Urothelium cell line (cell line): ENCODE results near the gene ACAD8.
A peak's percentile ranks its signal among the peaks of the same experiment; 100 is the strongest.

ENCODE experiments used
- DNase-seq: peaks from one replicate; pipeline ENCODE4 v3.0.0; 2011; ENCODE audit warnings: low spot score, mixed read lengths
- FAIRE-seq: peaks from 2 replicates; lab custom pipeline; 2011; peaks lifted over from hg19 to GRCh38; lab: Jason Lieb, UNC

The ACAD8 gene

GRCh38 chr11:134253188-134253993, at the start of gene ACAD8, which contains the start of gene THYN1:
Gene ACAD8 (plus strand): TSS chr11:134253568. CDS start chr11:134253601, 33 bp downstream.
Gene THYN1 (minus strand): TSS chr11:134253352. CDS start chr11:134252882, 470 bp downstream.
- no peak for FAIRE-seq
- peak; percentile 94 for DNase-seq

- no peak for FAIRE-seq
- DNase-seq, result no peak
Observed at GRCh38 chr11:134205729-134206128, 47.6 kb upstream of the ACAD8 start.

- no peak for DNase-seq
- FAIRE-seq, result no peak
Observed at GRCh38 chr11:134206185-134206584, 47.2 kb upstream of the ACAD8 start.

- no peak for FAIRE-seq
- no peak for DNase-seq
Observed at GRCh38 chr11:134207538-134208239, 45.7 kb upstream of the ACAD8 start.

GRCh38 chr11:134215836-134216235, 37.5 kb upstream of the ACAD8 start:
- DNase-seq (no peak), FAIRE-seq (no peak)

- no peak for FAIRE-seq
- DNase-seq, result no peak
Observed at GRCh38 chr11:134216816-134217215, 36.6 kb upstream of the ACAD8 start.

- FAIRE-seq, result no peak
- no peak for DNase-seq
Observed at GRCh38 chr11:134223121-134223520, 30.2 kb upstream of the ACAD8 start.

- DNase-seq, result peak; percentile 96
- FAIRE-seq, result no peak
Observed at GRCh38 chr11:134223836-134224709, 29.3 kb upstream of the ACAD8 start, which contains the start of the genes NCAPD3 and VPS26B. Gene NCAPD3 (minus strand): TSS chr11:134223967. CDS start chr11:134223926, 41 bp downstream. Gene VPS26B (plus strand): TSS chr11:134224671. CDS start chr11:134225123, 452 bp downstream.

GRCh38 chr11:134224710-134225664, 28.4 kb upstream of the ACAD8 start:
- FAIRE-seq, result no peak
- peak; percentile 38 for DNase-seq

- no peak for FAIRE-seq
- no peak for DNase-seq
Observed at GRCh38 chr11:134226806-134227325, 26.5 kb upstream of the ACAD8 start.

GRCh38 chr11:134228625-134229024, 24.7 kb upstream of the ACAD8 start:
- DNase-seq (no peak), FAIRE-seq (no peak)

- FAIRE-seq (no peak), DNase-seq (no peak)
Observed at GRCh38 chr11:134229126-134229790, 24.1 kb upstream of the ACAD8 start.

- no peak for DNase-seq
- FAIRE-seq, result no peak
Observed at GRCh38 chr11:134230339-134230738, 23.0 kb upstream of the ACAD8 start.

- FAIRE-seq (no peak), DNase-seq (no peak)
Observed at GRCh38 chr11:134231958-134232659, 21.3 kb upstream of the ACAD8 start.

GRCh38 chr11:134233729-134234179, 19.6 kb upstream of the ACAD8 start:
- DNase-seq, result no peak
- FAIRE-seq, result no peak

GRCh38 chr11:134235399-134235798, 18.0 kb upstream of the ACAD8 start:
- FAIRE-seq (no peak), DNase-seq (no peak)

GRCh38 chr11:134236834-134237556, 16.4 kb upstream of the ACAD8 start:
- DNase-seq, result no peak
- FAIRE-seq, result no peak

GRCh38 chr11:134237557-134237922, 15.8 kb upstream of the ACAD8 start:
- DNase-seq (no peak), FAIRE-seq (no peak)
